OCI-LY1 (cell line): ENCODE data around the gene BAIAP2.

Experiments
- H2AFZ ChIP-seq: fragments of 200-600 bp; sonication (generic), shearing (Covaris generic); 2 replicates; pipeline ENCODE4 v1.6.0; 2014; ENCODE audit warnings: antibody characterized with exemption, mild to moderate bottlenecking, low read length
- H3F3A ChIP-seq: fragments of 200-600 bp; sonication (generic), shearing (Covaris generic); 2 replicates; pipeline ENCODE4 v1.6.0; 2014; ENCODE audit warnings: mild to moderate bottlenecking, antibody characterized with exemption, low read length, moderate library complexity; ENCODE audit not compliant: insufficient read depth
- H3K27ac ChIP-seq: fragments of 200-600 bp; sonication (generic); 2 replicates; pipeline ENCODE4 v1.5.1; 2014; ENCODE audit warnings: low read length, mixed run types, mild to moderate bottlenecking, low read depth; ENCODE audit not compliant: poor library complexity, severe bottlenecking
- H3K27me3 ChIP-seq: fragments of 200-600 bp; sonication (generic); 2 replicates; pipeline ENCODE4 v1.6.0; 2014; ENCODE audit warnings: antibody characterized with exemption, mild to moderate bottlenecking, low read length, moderate library complexity; ENCODE audit not compliant: insufficient read depth
- H3K36me3 ChIP-seq: fragments of 200-600 bp; sonication (generic); 2 replicates; pipeline ENCODE4 v1.6.1; 2014; ENCODE audit warnings: mild to moderate bottlenecking, antibody characterized with exemption, low read length, moderate library complexity, mixed read lengths; ENCODE audit not compliant: insufficient read depth
- H3K4me1 ChIP-seq: fragments of 200-600 bp; sonication (generic); 2 replicates; pipeline ENCODE4 v1.5.1; 2014; ENCODE audit warnings: mild to moderate bottlenecking, low read length, moderate library complexity; ENCODE audit not compliant: insufficient read depth, severe bottlenecking
- H3K4me2 ChIP-seq: fragments of 200-600 bp; sonication (generic), shearing (Covaris generic); 2 replicates; pipeline ENCODE4 v1.6.1; 2014; ENCODE audit warnings: low read length
- H3K4me3 ChIP-seq: fragments of 200-600 bp; sonication (generic); 2 replicates; pipeline ENCODE4 v1.5.1; 2014; ENCODE audit warnings: low read length, low read depth, mild to moderate bottlenecking, mixed read lengths; ENCODE audit not compliant: poor library complexity, severe bottlenecking
- H3K79me2 ChIP-seq: fragments of 200-600 bp; shearing (Covaris generic); 2 replicates; pipeline ENCODE4 v1.6.1; 2016; ENCODE audit warnings: mixed run types, low read length, mixed read lengths; ENCODE audit not compliant: insufficient read depth
- H3K9ac ChIP-seq: fragments of 200-600 bp; sonication (generic), shearing (Covaris generic); 2 replicates; pipeline ENCODE4 v1.6.1; 2014; ENCODE audit warnings: mild to moderate bottlenecking, low read length, mixed read lengths
- H3K9me2 ChIP-seq: fragments of 200-600 bp; sonication (generic), shearing (Covaris generic); 2 replicates; pipeline ENCODE4 v1.6.1; 2014; ENCODE audit warnings: low read depth, mild to moderate bottlenecking, low read length, mixed read lengths
- H3K9me3 ChIP-seq: fragments of 200-600 bp; shearing (Covaris generic); 2 replicates; pipeline ENCODE4 v1.6.1; 2014; ENCODE audit warnings: low read length, mixed read lengths
- H4K20me1 ChIP-seq: fragments of 200-600 bp; sonication (generic), shearing (Covaris generic); 2 replicates; pipeline ENCODE4 v1.6.0; 2016; ENCODE audit warnings: mild to moderate bottlenecking, low read length; ENCODE audit not compliant: insufficient read depth
- EZH2 ChIP-seq: fragments of 200-600 bp; sonication (generic), shearing (Covaris generic); IDR thresholded peaks from 2 replicates; pipeline ENCODE4 v1.8.0; 2017; ENCODE audit warnings: borderline replicate concordance, mixed run types, mild to moderate bottlenecking, antibody characterized with exemption, low read length, moderate library complexity, mixed read lengths
- TF ChIP-seq, protein P1 (sequence below): fragments of 200-600 bp; sonication (generic), shearing (Covaris generic); IDR thresholded peaks from 2 replicates; pipeline ENCODE4 v1.5.1; 2017; ENCODE audit warnings: mild to moderate bottlenecking, antibody characterized with exemption, low read length, moderate library complexity, mixed read lengths

The BAIAP2 gene

DNA sequence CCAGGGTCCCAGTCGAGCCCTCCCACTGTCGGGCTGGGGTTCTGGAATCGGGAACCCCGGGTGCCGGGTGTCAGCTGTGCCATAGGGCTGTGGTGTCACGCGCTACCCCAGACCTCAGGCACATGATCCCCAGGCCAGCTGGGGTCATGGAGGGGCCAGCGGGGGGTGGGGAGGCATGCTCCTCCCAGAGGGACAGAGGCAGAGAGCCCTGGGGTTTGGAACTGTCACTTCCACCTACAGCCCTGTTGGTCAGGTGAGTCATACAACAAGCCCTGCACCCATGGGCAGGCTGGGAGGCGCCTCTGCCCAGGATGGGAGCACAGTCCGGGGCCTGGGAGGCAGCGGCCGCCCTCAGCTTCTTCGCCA is 63.0 kb downstream of the BAIAP2 start:
- Histone ChIP-seq H3K9me2 (no peaks in the 10 kb centered on the region), H3F3A (no peaks in the 10 kb centered on the region), H3K9me3 (no peaks in the 10 kb centered on the region), H4K20me1 (no peaks in the 10 kb centered on the region), H3K27me3 (peaks cover 17% of the 10 kb centered on the region), H3K36me3 (no peaks in the 10 kb centered on the region), H3K4me1 (no peaks in the 10 kb centered on the region), H3K4me2 (no peak overlapping the region), H3K9ac (no peak overlapping the region), H3K79me2 (no peaks in the 10 kb centered on the region), H3K4me3 (no peak overlapping the region), H3K27ac (no peak overlapping the region), H2AFZ (no peak overlapping the region)
- TF ChIP-seq EZH2, result no peak
- TF ChIP-seq, protein P1, sequence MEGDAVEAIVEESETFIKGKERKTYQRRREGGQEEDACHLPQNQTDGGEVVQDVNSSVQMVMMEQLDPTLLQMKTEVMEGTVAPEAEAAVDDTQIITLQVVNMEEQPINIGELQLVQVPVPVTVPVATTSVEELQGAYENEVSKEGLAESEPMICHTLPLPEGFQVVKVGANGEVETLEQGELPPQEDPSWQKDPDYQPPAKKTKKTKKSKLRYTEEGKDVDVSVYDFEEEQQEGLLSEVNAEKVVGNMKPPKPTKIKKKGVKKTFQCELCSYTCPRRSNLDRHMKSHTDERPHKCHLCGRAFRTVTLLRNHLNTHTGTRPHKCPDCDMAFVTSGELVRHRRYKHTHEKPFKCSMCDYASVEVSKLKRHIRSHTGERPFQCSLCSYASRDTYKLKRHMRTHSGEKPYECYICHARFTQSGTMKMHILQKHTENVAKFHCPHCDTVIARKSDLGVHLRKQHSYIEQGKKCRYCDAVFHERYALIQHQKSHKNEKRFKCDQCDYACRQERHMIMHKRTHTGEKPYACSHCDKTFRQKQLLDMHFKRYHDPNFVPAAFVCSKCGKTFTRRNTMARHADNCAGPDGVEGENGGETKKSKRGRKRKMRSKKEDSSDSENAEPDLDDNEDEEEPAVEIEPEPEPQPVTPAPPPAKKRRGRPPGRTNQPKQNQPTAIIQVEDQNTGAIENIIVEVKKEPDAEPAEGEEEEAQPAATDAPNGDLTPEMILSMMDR, result no peak

DNA sequence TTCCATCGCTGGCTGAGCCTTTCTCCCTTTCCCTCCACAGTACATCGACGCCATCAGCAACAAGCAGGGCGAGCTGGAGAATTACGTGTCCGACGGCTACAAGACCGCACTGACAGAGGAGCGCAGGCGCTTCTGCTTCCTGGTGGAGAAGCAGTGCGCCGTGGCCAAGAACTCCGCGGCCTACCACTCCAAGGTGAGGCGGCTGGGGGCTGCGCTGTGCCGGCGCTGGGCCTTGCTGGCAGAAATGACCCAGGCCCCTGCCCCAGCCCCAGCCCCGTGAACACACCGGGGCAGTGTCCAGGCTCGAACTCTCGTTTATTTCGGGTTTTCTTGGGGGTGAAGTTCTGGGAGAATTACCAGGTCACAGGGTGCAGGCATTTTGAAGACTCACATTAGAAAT is 64.9 kb downstream of the BAIAP2 start:
- no peak overlapping the region for H2AFZ ChIP-seq
- H3K4me1 ChIP-seq, result no peaks in the 10 kb centered on the region
- H3K27me3 ChIP-seq, result peaks cover 17% of the 10 kb centered on the region; the same call in 1 of the 2 replicates
- H3K36me3 ChIP-seq, result no peaks in the 10 kb centered on the region
- H3F3A ChIP-seq, result no peaks in the 10 kb centered on the region
- H3K9me2 ChIP-seq, result no peaks in the 10 kb centered on the region
- H3K9ac ChIP-seq, result no peak overlapping the region
- H4K20me1 ChIP-seq, result no peaks in the 10 kb centered on the region
- no peaks in the 10 kb centered on the region for H3K79me2 ChIP-seq
- no peak for TF ChIP-seq EZH2
- H3K4me2 ChIP-seq, result no peak overlapping the region
- no peak overlapping the region for H3K4me3 ChIP-seq
- H3K27ac ChIP-seq, result no peak overlapping the region
- H3K9me3 ChIP-seq, result no peaks in the 10 kb centered on the region

DNA sequence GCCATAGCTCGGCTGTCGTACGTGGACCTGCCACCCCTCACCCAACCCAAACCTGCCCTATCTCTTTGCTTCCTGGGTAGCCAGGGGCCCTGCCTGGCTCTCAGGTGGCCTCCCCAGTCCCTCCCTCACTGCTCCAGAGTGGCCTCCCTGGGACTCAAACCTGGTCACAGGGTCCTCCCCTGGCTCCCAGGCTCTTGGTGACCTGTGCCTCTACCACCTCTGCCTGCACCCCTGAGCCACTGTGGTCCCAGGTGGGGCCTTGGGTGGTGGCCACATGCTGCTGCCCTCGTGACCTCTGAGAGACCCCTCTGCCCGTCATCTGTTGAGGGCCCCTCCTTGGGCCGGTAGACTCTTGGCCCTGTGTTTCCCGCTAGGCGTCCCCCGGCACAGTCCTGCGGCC is 65.7 kb downstream of the BAIAP2 start:
- Histone ChIP-seq H3K4me2 (no peak overlapping the region), H3K27me3 (peaks cover 14% of the 10 kb centered on the region; the same call in 1 of the 2 replicates), H3K27ac (no peak overlapping the region), H3K36me3 (no peaks in the 10 kb centered on the region), H2AFZ (no peak overlapping the region), H3K9me3 (no peaks in the 10 kb centered on the region), H3K9me2 (no peaks in the 10 kb centered on the region), H4K20me1 (no peaks in the 10 kb centered on the region), H3F3A (no peaks in the 10 kb centered on the region), H3K4me1 (no peaks in the 10 kb centered on the region), H3K79me2 (no peaks in the 10 kb centered on the region), H3K9ac (no peak overlapping the region), H3K4me3 (no peak overlapping the region)
- TF ChIP-seq, protein P1, result no peak
- no peak for TF ChIP-seq EZH2

DNA sequence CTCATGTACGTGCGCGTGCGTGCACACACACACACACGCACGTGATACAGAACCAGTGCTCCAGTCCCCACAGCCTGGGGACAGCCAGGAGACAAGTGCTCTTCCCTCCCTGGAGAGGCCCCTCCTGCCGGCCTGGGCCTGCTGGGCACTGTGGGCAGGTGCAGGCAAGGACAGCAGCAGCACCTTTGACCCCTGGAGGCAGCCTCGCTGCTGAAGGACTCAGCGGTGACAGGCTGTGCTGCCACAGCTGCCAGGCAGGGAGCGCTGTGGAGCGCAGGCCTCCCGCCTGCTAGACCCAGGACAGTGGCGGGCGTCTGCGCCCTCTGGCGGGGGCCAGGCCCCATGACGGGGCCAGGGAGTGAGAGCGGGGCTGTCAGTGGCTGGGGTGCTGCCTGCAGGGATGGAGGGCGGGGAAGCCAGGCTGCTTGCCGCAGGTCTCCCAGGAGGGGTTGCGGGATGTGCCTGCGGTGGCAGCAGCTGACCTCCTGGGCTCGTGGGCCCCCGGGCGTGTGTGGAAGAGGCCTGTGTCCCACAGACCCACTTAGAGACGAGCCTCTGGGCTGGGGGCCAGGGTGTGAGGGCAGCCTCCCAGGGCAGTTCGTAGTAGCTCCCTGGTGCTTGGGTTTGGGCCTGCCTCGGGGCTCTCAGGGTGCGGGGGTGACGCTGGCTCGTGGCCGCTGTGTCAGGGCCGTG is 66.8 kb downstream of the BAIAP2 start:
- Histone ChIP-seq H3K4me2 (no peak overlapping the region), H3K79me2 (no peaks in the 10 kb centered on the region), H3K9me2 (no peaks in the 10 kb centered on the region), H3K36me3 (no peaks in the 10 kb centered on the region), H3K9ac (no peak overlapping the region), H3K4me3 (no peak overlapping the region), H4K20me1 (no peaks in the 10 kb centered on the region), H2AFZ (no peak overlapping the region), H3K27me3 (peaks cover 14% of the 10 kb centered on the region; the same call in 1 of the 2 replicates), H3K27ac (no peak overlapping the region), H3K9me3 (no peaks in the 10 kb centered on the region), H3F3A (no peaks in the 10 kb centered on the region), H3K4me1 (no peaks in the 10 kb centered on the region)
- TF ChIP-seq, protein P1, result peak; percentile 100
- no peak for TF ChIP-seq EZH2
